GM12878 (cell line): ENCODE measurements around the gene OR1I1. TPM values are rescaled to one million over a fixed set of nuclear protein-coding genes. Genes with fewer than 3 reads are reported as not detected.

Source experiments
- ATAC-seq: fragments of 200-7000 bp; cut with Tn5 transposase; 3 replicates; pipeline ENCODE4 v1.9.1; 2020; ENCODE audit warnings: mild to moderate bottlenecking, moderate library complexity
- BruUV-seq: library from RNA; stranded (reverse); fragments of 400-500 nt; replicated peaks from 2 replicates; lab custom pipeline; 2021; lab: Mats Ljungman, UMichigan
- CTCF ChIA-PET: fragments of 300-600 bp; sonication (Branson Sonifier 250); formaldehyde crosslinking; extraction: SDS; loops from one replicate; lab custom pipeline; 2021; ENCODE audit warnings: inconsistent platforms; lab: Yijun Ruan, JAX
- POLR2A ChIA-PET: fragments of 350-600 bp; formaldehyde crosslinking; extraction: SDS; loops from one replicate; lab custom pipeline; 2021; ENCODE audit warnings: inconsistent platforms; lab: Charles Lee
- RAD21 ChIA-PET: fragments of 300-600 bp; sonication (Branson Sonifier 250); formaldehyde crosslinking; loops from one replicate; lab custom pipeline; 2023; ENCODE audit warnings: antibody characterized with exemption; ENCODE audit not compliant: unreplicated experiment; lab: Charles Lee
- SMC1A ChIA-PET: fragments of 300-600 bp; sonication (Branson Sonifier 250); formaldehyde crosslinking; loops from one replicate; lab custom pipeline; 2023; ENCODE audit not compliant: unreplicated experiment, uncharacterized antibody; lab: Charles Lee
- DNase-seq: peaks from one replicate; pipeline ENCODE4 v3.0.0-alpha.2; 2011; ENCODE audit warnings: low read depth, low spot score
- FAIRE-seq: peaks from 3 replicates; lab custom pipeline; 2011; peaks lifted over from hg19 to GRCh38; lab: Jason Lieb, UNC
- H2AFZ ChIP-seq: 2 replicates; pipeline ENCODE4 v1.6.0; 2011; ENCODE audit warnings: low read depth, low read length, control low read depth; ENCODE audit not compliant: control insufficient read depth
- H3K27ac ChIP-seq: 2 replicates; pipeline ENCODE4 v1.5.1; 2011; ENCODE audit warnings: control low read depth; ENCODE audit not compliant: control insufficient read depth, insufficient read depth
- H3K27me3 ChIP-seq, 2 experiments: replicated peaks in 1 of 2; 2 replicates each; pipeline versions ENCODE4 v1.6.0 to v1.6.1; 2011; ENCODE audit warnings: low read length in 1 of 2; ENCODE audit not compliant: control insufficient read depth in 2 of 2, insufficient read depth in 2 of 2
- H3K36me3 ChIP-seq, 2 experiments: 2 replicates each; pipeline ENCODE4 v1.5.1; 2011; ENCODE audit warnings: low read length in 1 of 2; ENCODE audit not compliant: control insufficient read depth in 2 of 2, insufficient read depth in 2 of 2
- H3K4me1 ChIP-seq: 2 replicates; pipeline ENCODE4 v1.6.1; 2011; ENCODE audit warnings: mild to moderate bottlenecking, low read length, moderate library complexity, mixed read lengths; ENCODE audit not compliant: control insufficient read depth, insufficient read depth
- H3K4me2 ChIP-seq: 2 replicates; pipeline ENCODE4 v1.6.0; 2011; ENCODE audit warnings: control low read depth; ENCODE audit not compliant: control insufficient read depth, insufficient read depth
- H3K4me3 ChIP-seq: fragments of 200-600 bp; sonication (generic); 2 replicates; pipeline ENCODE4 v1.5.1; 2016
- H3K79me2 ChIP-seq: 2 replicates; pipeline ENCODE4 v1.6.0; 2011; ENCODE audit warnings: low read length; ENCODE audit not compliant: control insufficient read depth, insufficient read depth
- H3K9ac ChIP-seq: 2 replicates; pipeline ENCODE4 v1.8.0; 2011; ENCODE audit warnings: low read length, control low read depth, mixed read lengths; ENCODE audit not compliant: control insufficient read depth, insufficient read depth
- H3K9me3 ChIP-seq: replicated peaks from 3 replicates; pipeline ENCODE4 v1.5.1; 2011; ENCODE audit warnings: mild to moderate bottlenecking, low read length; ENCODE audit not compliant: control insufficient read depth, insufficient read depth
- H4K20me1 ChIP-seq: 2 replicates; pipeline ENCODE4 v1.6.0; 2011; ENCODE audit not compliant: control insufficient read depth, insufficient read depth
- ATF3 ChIP-seq: IDR thresholded peaks from 2 replicates; pipeline ENCODE4 v1.6.1; 2011; ENCODE audit warnings: low read depth, mild to moderate bottlenecking, low read length, moderate library complexity, borderline replicate concordance; ENCODE audit errors: extremely low read depth
- CREB1 ChIP-seq: IDR thresholded peaks from 2 replicates; pipeline ENCODE4 v1.6.1; 2012; ENCODE audit warnings: low read depth, mild to moderate bottlenecking, inconsistent platforms
- JUNB ChIP-seq: IDR thresholded peaks from 2 replicates; pipeline ENCODE4 v1.6.1; 2016; ENCODE audit warnings: antibody characterized with exemption, mild to moderate bottlenecking
- RAD21 ChIP-seq: IDR thresholded peaks from 2 replicates; pipeline ENCODE4 v1.6.1; 2011; ENCODE audit warnings: mild to moderate bottlenecking, low read depth, low read length, moderate library complexity; ENCODE audit not compliant: insufficient read depth
- TBL1XR1 ChIP-seq: IDR thresholded peaks from 2 replicates; pipeline ENCODE4 v1.6.1; 2012; ENCODE audit warnings: low read depth, low read length, improper control_type of control experiment
- TCF12 ChIP-seq: IDR thresholded peaks from 2 replicates; pipeline ENCODE4 v1.6.1; 2011; ENCODE audit warnings: low read depth, mild to moderate bottlenecking, low read length
- ZZZ3 ChIP-seq: IDR thresholded peaks from 2 replicates; pipeline ENCODE4 v1.6.1; 2011; ENCODE audit warnings: low read depth; ENCODE audit not compliant: control insufficient read depth, insufficient read length
- WGBS: methylation state at CpG from one replicate; pipeline ENCODE4 v1.1.6; 2016; ENCODE audit warnings: low lambda C conversion rate; ENCODE audit not compliant: insufficient replicate concordance, insufficient coverage; ENCODE audit errors: missing lambda C conversion rate; 5-methylcytosine and 5-hydroxymethylcytosine counted together
- in situ Hi-C: fragments of 300-500 bp; cut with MboI; formaldehyde crosslinking; loops from 9 replicates; pipeline ENCODE4 v1.14.3; 2018; ENCODE audit warnings: mixed read lengths
- intact Hi-C: fragments of 100-400 bp; cut with micrococcal nuclease; formaldehyde crosslinking; loops from one replicate; pipeline ENCODE4 v1.14.2; 2022; ENCODE audit not compliant: unreplicated experiment
- polyA plus RNA-seq, 11 experiments: library from polyadenylated mRNA; depleted of rRNA in 4 of 11; unstranded in 6 of 11; stranded (reverse) in 5 of 11; fragments of >200 nt; fragmentation: Nextera tagmentation in 4 of 11; fragmentation: Illumina TruSeq in 1 of 11; extraction: Ambion mirVana in 4 of 11; extraction: Trizol in 1 of 11; gene quantifications; 1 replicate in 1 of 11; 2 replicates in 10 of 11; pipeline versions ENCODE4 v1.2.1 to v1.2.3, GENCODE V29; 2011 to 2016; ENCODE audit warnings: inconsistent platforms in 2 of 11, missing spikeins in 2 of 11, low read depth in 1 of 11
- total RNA-seq, 4 experiments: library from RNA; depleted of rRNA in 3 of 4; stranded (reverse); fragments of >200 nt in 3 of 4; fragmentation: Illumina TruSeq in 1 of 4; extraction: Trizol in 1 of 4; gene quantifications; 2 replicates each; pipeline versions ENCODE4 v1.2.1 to v1.2.3, GENCODE V29; 2013 to 2021

Gene OR1I1
- total and polyA plus RNA-seq, 10 of the 15 experiments (the other 5 are each of a cell fraction or from before 2014, with no cell fraction given) = not detected

DNA sequence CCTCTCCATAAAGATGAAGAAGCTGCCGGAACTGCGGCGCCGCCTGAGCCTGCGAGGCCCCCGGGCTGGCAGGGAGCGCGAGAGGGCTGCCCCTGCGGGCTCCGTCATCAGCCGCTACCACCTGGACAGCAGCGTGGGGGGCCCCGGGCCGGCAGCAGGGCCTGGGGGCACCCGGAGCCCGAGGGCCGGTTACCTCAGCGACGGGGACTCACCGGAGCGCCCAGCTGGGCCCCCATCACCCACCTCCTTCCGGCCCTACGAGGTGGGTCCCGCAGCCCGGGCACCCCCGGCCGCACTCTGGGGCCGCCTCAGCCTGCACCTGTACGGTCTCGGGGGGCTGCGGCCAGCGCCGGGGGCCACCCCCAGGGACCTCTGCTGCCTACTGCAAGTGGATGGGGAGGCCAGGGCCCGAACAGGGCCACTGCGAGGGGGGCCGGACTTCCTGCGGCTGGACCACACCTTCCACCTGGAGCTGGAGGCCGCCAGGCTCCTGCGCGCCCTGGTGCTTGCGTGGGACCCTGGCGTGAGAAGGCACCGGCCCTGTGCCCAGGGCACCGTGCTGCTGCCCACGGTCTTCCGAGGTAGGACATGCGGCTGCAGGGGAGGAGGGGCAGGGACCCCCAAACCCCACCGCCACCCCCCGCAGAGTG is 27.9 kb downstream of the OR1I1 start:
- no peak for ATAC-seq
- Histone ChIP-seq H4K20me1 (no peaks in the 10 kb centered on the region), H3K79me2 (no peaks in the 10 kb centered on the region), H3K4me1 (no peaks in the 10 kb centered on the region), H3K4me2 (no peak overlapping the region), H3K9ac (no peak overlapping the region), H3K4me3 (no peak overlapping the region), H3K9me3 (no peaks in the 10 kb centered on the region), H3K27me3 (peaks cover 3 to 5% of the 10 kb centered on the region in 2 experiments; a peak in 2 of 4 replicates), H3K36me3 (no peaks in the 10 kb centered on the region; a peak in 1 of 4 replicates), H2AFZ (no peak overlapping the region), H3K27ac (no peak overlapping the region)
- TF ChIP-seq RAD21 (no peak), ZZZ3 (no peak), JUNB (no peak), TCF12 (no peak)
- ChIA-PET RAD21 (no interaction called here), CTCF (no interaction called here), POLR2A (no interaction called here), SMC1A (no interaction called here)
- in situ Hi-C loops (no loop called here), intact Hi-C loops (no loop called here)
- no peak for FAIRE-seq
- no TSS peak for BruUV-seq
- 66% methylated on average over 47 of the region's 49 CpGs for WGBS
- DNase-seq = no peak

GRCh38 chr19:15110418-15110815 is 28.4 kb downstream of the OR1I1 start:
- ATAC-seq (no peak), DNase-seq (no peak), FAIRE-seq (no peak)
- RAD21 ChIA-PET = no interaction called here
- H3K4me2 ChIP-seq = no peak overlapping the region
- no TSS peak for BruUV-seq
- no peaks in the 10 kb centered on the region for H3K9me3 ChIP-seq
- no peak overlapping the region for H2AFZ ChIP-seq
- intact Hi-C loops = no loop called here
- CTCF ChIA-PET = no interaction called here
- H3K4me1 ChIP-seq = no peaks in the 10 kb centered on the region
- H3K36me3 ChIP-seq = no peaks in the 10 kb centered on the region; a peak in 2 of 4 replicates
- no peak overlapping the region for H3K4me3 ChIP-seq
- SMC1A ChIA-PET = no interaction called here
- no peak overlapping the region for H3K9ac ChIP-seq
- in situ Hi-C loops = no loop called here
- POLR2A ChIA-PET = no interaction called here
- no peaks in the 10 kb centered on the region for H4K20me1 ChIP-seq
- H3K27me3 ChIP-seq = peaks cover 3 to 5% of the 10 kb centered on the region in 2 experiments; a peak in 2 of 4 replicates
- TF ChIP-seq TBL1XR1 (no peak), ZZZ3 (no peak), CREB1 (no peak), ATF3 (no peak)
- no peak overlapping the region for H3K27ac ChIP-seq
- WGBS = 63% methylated on average over 17 of the region's 17 CpGs
- no peaks in the 10 kb centered on the region for H3K79me2 ChIP-seq
